Esophagus (tissue), 2 donors: ENCODE data around the gene ACP2. TPM values are rescaled to one million over a fixed set of nuclear protein-coding genes. Genes with fewer than 3 reads are reported as not detected.

Experiments
- H3K27ac ChIP-seq, 2 donors: one replicate each; pipeline ENCODE4 v1.5.1; 2013; ENCODE audit warnings: low read depth in 2 of 2, mild to moderate bottlenecking in 2 of 2, inconsistent platforms in 1 of 2, low read length in 1 of 2, moderate library complexity in 1 of 2
- H3K27me3 ChIP-seq, 2 donors: one replicate each; pipeline ENCODE4 v1.6.1; 2013; ENCODE audit warnings: low read length in 2 of 2, control low read depth in 1 of 2, mild to moderate bottlenecking in 1 of 2; ENCODE audit not compliant: insufficient read depth in 2 of 2, control insufficient read depth in 1 of 2
- H3K36me3 ChIP-seq, 2 donors: one replicate each; pipeline ENCODE4 v1.6.1; 2013; ENCODE audit warnings: low read length in 1 of 2; ENCODE audit not compliant: control insufficient read depth in 2 of 2, insufficient read depth in 2 of 2
- H3K4me1 ChIP-seq, 2 donors: one replicate each; pipeline ENCODE4 v1.6.1; 2013; ENCODE audit warnings: low read length in 1 of 2; ENCODE audit not compliant: control insufficient read depth in 2 of 2, insufficient read depth in 2 of 2
- H3K4me3 ChIP-seq, 2 donors: one replicate each; pipeline ENCODE4 v1.5.1; 2013; ENCODE audit warnings: low read length in 2 of 2, mild to moderate bottlenecking in 2 of 2, low read depth in 1 of 2, moderate library complexity in 1 of 2
- H3K9me3 ChIP-seq, 2 donors: one replicate each; pipeline ENCODE4 v1.6.1; 2013; ENCODE audit warnings: mild to moderate bottlenecking in 2 of 2, low read depth in 1 of 2, low read length in 1 of 2, moderate library complexity in 1 of 2; ENCODE audit not compliant: control insufficient read depth in 2 of 2, insufficient read depth in 1 of 2
- WGBS, 2 donors: extraction: QIAGEN DNeasy Blood & Tissue Kit; methylation state at CpG; one replicate each; pipeline ENCODE4 v1.1.7; 2013; 5-methylcytosine and 5-hydroxymethylcytosine counted together
- polyA plus RNA-seq, 2 donors: library from polyadenylated mRNA; stranded (reverse); fragments of 200-250 nt; gene quantifications; one replicate each; pipeline ENCODE4 v1.2.3, GENCODE V29; 2013
- donor health status: healthy with polysubstance abuse.
- donor health status: Bipolar disorder and iron deficiency.

ACP2 gene
- polyA plus RNA-seq, 2 donors: 10.7 to 14.4 TPM

DNA sequence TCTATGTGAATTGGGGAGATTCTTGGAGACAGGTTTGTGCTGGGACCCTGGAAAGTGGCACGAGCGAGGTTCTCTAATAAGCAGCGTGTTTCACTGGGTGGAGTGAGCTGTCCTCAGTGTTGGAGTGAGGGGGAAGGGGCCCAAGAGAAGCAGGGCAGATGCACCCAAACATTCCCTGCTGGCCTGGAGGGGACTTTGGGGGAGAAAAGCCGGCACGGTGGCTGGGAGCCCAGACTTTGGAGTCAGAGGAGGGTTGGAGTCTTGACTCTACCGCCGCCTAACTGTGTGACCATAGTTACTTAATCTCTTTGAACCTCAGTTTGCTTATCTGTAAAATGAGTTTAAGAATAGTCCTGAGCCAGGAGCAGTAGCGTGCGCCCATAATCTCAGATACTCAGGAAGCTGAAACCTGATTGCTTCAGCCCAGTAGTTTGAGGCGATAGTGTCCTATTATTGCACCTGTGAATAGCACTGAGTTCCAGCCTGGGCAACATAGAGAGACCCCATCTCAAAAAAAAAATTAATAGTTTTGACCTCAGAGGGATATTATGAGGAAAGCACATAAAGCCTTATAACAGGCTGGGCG is 9.8 kb upstream of the ACP2 start:
- Histone ChIP-seq H3K4me3 (peak overlapping the region; percentile 12 to 16), H3K4me1 (peaks cover 3 to 4% of the 10 kb centered on the region in 2 donors)

GRCh38 chr11:47257517-47258316 is 9.1 kb upstream of the ACP2 start, which contains the start of gene NR1H3:
NR1H3 (plus strand) TSS chr11:47257996; CDS start chr11:47259217, 1,221 bp downstream.
- H3K4me1 ChIP-seq: peaks cover 3 to 4% of the 10 kb centered on the region in 2 donors
- no peaks in the 10 kb centered on the region for H3K27me3 ChIP-seq
- H3K36me3 ChIP-seq: peaks cover 3 to 5% of the 10 kb centered on the region in 2 donors
- H3K4me3 ChIP-seq: peak within 1 kb of the TSS; percentile 12 to 16
- H3K27ac ChIP-seq: peak within 1 kb of the TSS; percentile 38 to 46
- 11 to 13% methylated on average over 14 to 15 of the region's 15 CpGs for WGBS, 2 donors
- no peaks in the 10 kb centered on the region for H3K9me3 ChIP-seq

More for the DNA sequence above, 9.8 kb upstream of the ACP2 start:
- no peaks in the 10 kb centered on the region for H3K9me3 ChIP-seq
- H3K36me3 ChIP-seq: peaks cover 3 to 5% of the 10 kb centered on the region in 2 donors
- peak overlapping the region; percentile 26 to 38 for H3K27ac ChIP-seq
- H3K27me3 ChIP-seq: no peaks in the 10 kb centered on the region
- WGBS, 2 donors: 59 to 62% methylated on average over 11 of the region's 11 CpGs

- 22 to 30% methylated on average over 2 of the region's 2 CpGs for WGBS, 2 donors
- peaks cover 3 to 4% of the 10 kb centered on the region in 2 donors for H3K4me1 ChIP-seq
- peaks cover 3 to 5% of the 10 kb centered on the region in 2 donors for H3K36me3 ChIP-seq
- H3K4me3 ChIP-seq: no peak overlapping the region
- no peaks in the 10 kb centered on the region for H3K9me3 ChIP-seq
- H3K27me3 ChIP-seq: no peaks in the 10 kb centered on the region
- H3K27ac ChIP-seq: peak overlapping the region; percentile 38 to 46
Observed at GRCh38 chr11:47257177-47257516, 8.5 kb upstream of the ACP2 start.

GRCh38 chr11:47256374-47256773 is 7.8 kb upstream of the ACP2 start:
- Histone ChIP-seq H3K27me3 (no peaks in the 10 kb centered on the region), H3K9me3 (no peaks in the 10 kb centered on the region), H3K27ac (no peak overlapping the region), H3K4me3 (no peak overlapping the region), H3K4me1 (peaks cover 3 to 4% of the 10 kb centered on the region in 2 donors), H3K36me3 (peaks cover 0 to 2% of the 10 kb centered on the region in 2 donors)
- WGBS, 2 donors: 89 to 93% methylated on average over 5 to 6 of the region's 6 CpGs

GRCh38 chr11:47254386-47254785 is 5.8 kb upstream of the ACP2 start:
- H3K27me3 ChIP-seq: no peaks in the 10 kb centered on the region
- 29 to 61% methylated on average over 3 of the region's 3 CpGs for WGBS, 2 donors
- no peak overlapping the region for H3K4me3 ChIP-seq
- no peaks in the 10 kb centered on the region for H3K9me3 ChIP-seq
- H3K36me3 ChIP-seq: no peaks in the 10 kb centered on the region
- peaks cover 4 to 6% of the 10 kb centered on the region in 2 donors for H3K4me1 ChIP-seq
- peak overlapping the region; percentile 30 to 66 for H3K27ac ChIP-seq

GRCh38 chr11:47253660-47254059 is 5.0 kb upstream of the ACP2 start:
- H3K4me3 ChIP-seq: no peak overlapping the region
- H3K4me1 ChIP-seq: peaks cover 4 to 9% of the 10 kb centered on the region in 2 donors
- peak overlapping the region in 1 of 2 donors; percentile 8 for H3K27ac ChIP-seq
- no peaks in the 10 kb centered on the region for H3K27me3 ChIP-seq
- H3K36me3 ChIP-seq: no peaks in the 10 kb centered on the region
- no peaks in the 10 kb centered on the region for H3K9me3 ChIP-seq
- WGBS, 2 donors: 53 to 87% methylated on average over 2 of the region's 2 CpGs

- Histone ChIP-seq H3K27ac (no peak overlapping the region), H3K27me3 (no peaks in the 10 kb centered on the region), H3K4me1 (peaks cover 6 to 14% of the 10 kb centered on the region in 2 donors), H3K9me3 (no peaks in the 10 kb centered on the region), H3K4me3 (no peak overlapping the region), H3K36me3 (no peaks in the 10 kb centered on the region)
- WGBS, 2 donors: 88 to 89% methylated on average over 3 of the region's 3 CpGs
Observed at GRCh38 chr11:47251751-47252150, 3.1 kb upstream of the ACP2 start.

DNA sequence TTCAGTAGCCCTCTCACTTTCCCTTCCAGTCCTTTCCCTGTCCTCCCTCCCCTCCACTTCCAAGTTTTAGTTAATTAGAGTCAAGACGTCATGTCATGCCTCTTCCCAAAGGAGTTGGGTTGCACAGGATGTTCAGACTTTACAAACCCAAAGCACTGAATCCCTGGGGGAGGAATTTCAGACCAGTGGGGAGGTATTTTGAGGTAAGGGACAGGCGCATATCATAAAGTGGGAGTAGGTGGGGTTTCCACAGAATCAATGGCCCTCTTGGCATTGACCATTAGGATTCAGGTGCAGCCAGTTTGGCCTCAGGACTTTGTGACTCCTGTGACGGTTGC is 733 bp upstream of the ACP2 start:
- 50 to 52% methylated on average over 3 of the region's 3 CpGs for WGBS, 2 donors
- H3K4me3 ChIP-seq: peak overlapping the region; percentile 79 to 89
- peak overlapping the region in 1 of 2 donors; percentile 87 for H3K27ac ChIP-seq
- H3K4me1 ChIP-seq: peaks cover 6 to 14% of the 10 kb centered on the region in 2 donors
- H3K9me3 ChIP-seq: no peaks in the 10 kb centered on the region
- H3K36me3 ChIP-seq: peaks cover 0 to 11% of the 10 kb centered on the region in 2 donors
- H3K27me3 ChIP-seq: no peaks in the 10 kb centered on the region

- H3K27ac ChIP-seq: peak overlapping the region; percentile 76 to 87
- peak overlapping the region; percentile 79 to 89 for H3K4me3 ChIP-seq
- WGBS, 2 donors: 0 to 1% methylated on average over 7 of the region's 7 CpGs
- H3K36me3 ChIP-seq: peaks cover 0 to 11% of the 10 kb centered on the region in 2 donors
- peaks cover 6 to 14% of the 10 kb centered on the region in 2 donors for H3K4me1 ChIP-seq
- H3K27me3 ChIP-seq: no peaks in the 10 kb centered on the region
- no peaks in the 10 kb centered on the region for H3K9me3 ChIP-seq
Observed at GRCh38 chr11:47248304-47248663, 330 bp downstream of the ACP2 start.
